Right atrium auricular region (tissue), 2 donors: ENCODE results near the gene MYO18A. TPM values are rescaled to one million over a fixed set of nuclear protein-coding genes. Genes with fewer than 3 reads are reported as not detected.
"Not testable (repeated sequence)": the region's sequence is repeated elsewhere in the genome, so short reads cannot be mapped to it uniquely, and the experiment has no call there.

Experiments
- DNase-seq: peaks from one replicate; pipeline ENCODE4 v3.0.0-alpha.2; 2019; ENCODE audit warnings: low spot score
- H3K27ac ChIP-seq, 2 donors: fragments of 200-600 bp; sonication (generic); 1 replicate in 1 of 2; 2 replicates in 1 of 2; pipeline ENCODE4 v1.5.1; 2016 to 2019
- H3K27me3 ChIP-seq, 2 donors: fragments of 200-600 bp; sonication (generic); one replicate each; pipeline versions ENCODE4 v1.5.1 to v1.6.0; 2017 to 2019
- H3K36me3 ChIP-seq: fragments of 200-600 bp; sonication (generic); one replicate; pipeline ENCODE4 v1.5.1; 2016
- H3K4me1 ChIP-seq, 2 donors: fragments of 200-600 bp; sonication (generic); one replicate each; pipeline versions ENCODE4 v1.5.1 to v1.6.0; 2017 to 2019
- H3K4me3 ChIP-seq, 2 donors: fragments of 200-600 bp; sonication (generic); 1 replicate in 1 of 2; 2 replicates in 1 of 2; pipeline ENCODE4 v1.5.1; 2017 to 2019; ENCODE audit warnings: mild to moderate bottlenecking in 1 of 2, moderate library complexity in 1 of 2
- H3K9me3 ChIP-seq, 2 donors: fragments of 200-600 bp; sonication (generic); one replicate each; pipeline ENCODE4 v1.5.1; 2019
- total RNA-seq, 2 donors: library from RNA; depleted of rRNA; stranded (reverse); fragments of >200 nt; gene quantifications; one replicate each; pipeline ENCODE4 v1.1.0, GENCODE V29; 2016
- TF ChIP-seq, protein P1 (sequence below), 2 donors: fragments of 200-600 bp; sonication (generic); IDR thresholded peaks; one replicate each; pipeline ENCODE4 v1.5.1; 2019; ENCODE audit warnings: antibody characterized with exemption in 2 of 2

Gene MYO18A
- total RNA-seq, 2 donors from 2014 or later, result 159 to 219 TPM

DNA sequence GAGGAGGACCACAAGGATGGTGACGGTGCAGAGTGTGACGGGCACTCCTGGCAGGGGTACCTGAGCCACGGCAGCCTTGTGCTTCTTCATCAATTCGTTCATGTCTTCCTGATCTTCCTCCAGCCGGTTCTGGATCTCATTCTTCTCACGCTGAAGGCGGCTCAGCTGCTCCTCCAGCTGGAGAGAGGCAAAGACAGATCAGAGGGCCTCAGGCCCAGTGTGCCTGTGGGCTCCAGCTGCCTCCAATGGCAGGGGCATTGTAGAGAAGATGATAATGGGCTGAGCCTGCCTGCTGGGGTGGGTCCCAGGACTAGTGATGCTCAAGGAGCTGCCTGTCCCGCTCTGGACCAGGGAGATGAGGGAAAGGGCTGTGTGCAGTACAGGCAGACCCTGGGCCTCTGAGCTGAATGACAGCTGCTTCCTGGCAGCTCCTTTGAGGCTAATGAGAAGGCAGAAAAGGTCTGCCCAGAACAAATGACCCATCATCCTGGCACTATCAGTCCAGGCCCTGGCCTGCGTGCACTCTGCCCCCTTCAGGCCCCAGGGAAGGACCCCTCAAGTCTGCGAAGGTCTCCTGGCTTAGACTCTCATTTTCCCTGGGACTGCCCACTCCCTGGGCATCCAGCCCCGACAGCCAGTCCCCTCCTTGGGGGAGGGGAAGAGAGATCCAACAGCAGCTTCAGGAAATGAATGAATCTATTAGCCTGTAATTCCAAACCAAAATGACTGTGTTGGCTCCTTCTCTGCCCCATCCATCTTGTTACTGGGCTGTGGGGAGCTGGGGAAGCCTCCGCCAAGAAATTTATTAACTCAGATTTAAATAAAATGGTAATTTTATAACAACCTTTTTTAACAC lies 89.2 kb downstream of the MYO18A start:
- Histone ChIP-seq H3K4me1 (no peaks in the 10 kb centered on the region), H3K27ac (no peak overlapping the region), H3K27me3 (no peaks in the 10 kb centered on the region), H3K36me3 (peaks cover 98% of the 10 kb centered on the region), H3K4me3 (no peak overlapping the region), H3K9me3 (no peaks in the 10 kb centered on the region)
- TF ChIP-seq, protein P1, sequence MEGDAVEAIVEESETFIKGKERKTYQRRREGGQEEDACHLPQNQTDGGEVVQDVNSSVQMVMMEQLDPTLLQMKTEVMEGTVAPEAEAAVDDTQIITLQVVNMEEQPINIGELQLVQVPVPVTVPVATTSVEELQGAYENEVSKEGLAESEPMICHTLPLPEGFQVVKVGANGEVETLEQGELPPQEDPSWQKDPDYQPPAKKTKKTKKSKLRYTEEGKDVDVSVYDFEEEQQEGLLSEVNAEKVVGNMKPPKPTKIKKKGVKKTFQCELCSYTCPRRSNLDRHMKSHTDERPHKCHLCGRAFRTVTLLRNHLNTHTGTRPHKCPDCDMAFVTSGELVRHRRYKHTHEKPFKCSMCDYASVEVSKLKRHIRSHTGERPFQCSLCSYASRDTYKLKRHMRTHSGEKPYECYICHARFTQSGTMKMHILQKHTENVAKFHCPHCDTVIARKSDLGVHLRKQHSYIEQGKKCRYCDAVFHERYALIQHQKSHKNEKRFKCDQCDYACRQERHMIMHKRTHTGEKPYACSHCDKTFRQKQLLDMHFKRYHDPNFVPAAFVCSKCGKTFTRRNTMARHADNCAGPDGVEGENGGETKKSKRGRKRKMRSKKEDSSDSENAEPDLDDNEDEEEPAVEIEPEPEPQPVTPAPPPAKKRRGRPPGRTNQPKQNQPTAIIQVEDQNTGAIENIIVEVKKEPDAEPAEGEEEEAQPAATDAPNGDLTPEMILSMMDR (IDR thresholded peaks at IDR 0.05), result no peak
- DNase-seq, result no peak

DNA sequence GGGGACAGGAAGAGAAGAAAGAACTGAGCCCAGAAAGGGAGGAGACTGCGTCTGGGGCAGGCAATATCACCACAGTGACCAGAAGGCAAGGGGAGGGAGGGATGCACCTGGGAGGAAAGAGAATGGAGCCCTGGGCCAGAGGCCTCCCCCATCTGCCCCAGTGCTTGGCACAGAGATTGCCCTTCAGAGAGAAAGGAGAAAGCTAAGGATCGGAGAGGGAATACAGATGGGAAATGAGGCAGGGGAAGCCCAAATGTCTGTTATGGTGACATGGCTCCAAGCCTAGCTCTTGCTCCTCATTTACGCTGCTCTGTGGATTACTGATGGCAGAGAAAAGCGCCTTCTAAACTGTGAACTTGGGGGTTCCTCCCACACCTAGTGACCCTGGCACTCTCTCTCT lies 90.1 kb downstream of the MYO18A start:
- no peak for DNase-seq
- peaks cover 98% of the 10 kb centered on the region for H3K36me3 ChIP-seq
- H3K4me1 ChIP-seq, result no peaks in the 10 kb centered on the region
- no peaks in the 10 kb centered on the region for H3K9me3 ChIP-seq
- TF ChIP-seq, protein P1 (IDR thresholded peaks at IDR 0.05), result no peak
- H3K27ac ChIP-seq, result peak overlapping the region in 1 of 2 donors; percentile 5
- no peak overlapping the region for H3K4me3 ChIP-seq
- no peaks in the 10 kb centered on the region for H3K27me3 ChIP-seq

DNA sequence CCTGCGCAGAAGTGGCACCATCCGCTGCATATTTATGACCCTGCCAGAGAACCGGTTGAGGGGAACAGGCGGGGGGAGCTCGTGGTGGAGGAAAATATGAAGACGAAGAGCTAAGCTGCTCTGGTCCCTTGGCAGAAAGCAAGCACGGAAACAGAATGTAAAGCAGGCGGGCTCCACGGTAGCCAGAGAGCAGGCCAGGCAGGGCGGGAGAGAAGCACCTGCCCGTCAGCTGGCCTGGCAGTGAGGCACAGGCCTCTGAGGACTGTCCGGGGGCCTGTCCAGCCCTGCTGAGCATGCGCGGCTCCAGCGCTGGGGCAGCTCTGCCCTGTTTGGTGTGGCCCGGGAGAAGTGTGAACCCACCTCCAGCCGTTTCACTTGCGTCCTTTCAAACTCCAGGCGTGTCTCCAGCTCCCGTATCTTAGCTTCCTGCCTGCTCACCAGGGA lies 90.6 kb downstream of the MYO18A start:
- no peak for DNase-seq
- Histone ChIP-seq H3K4me3 (no peak overlapping the region), H3K36me3 (peaks cover 98% of the 10 kb centered on the region), H3K4me1 (no peaks in the 10 kb centered on the region), H3K27me3 (no peaks in the 10 kb centered on the region), H3K27ac (peak overlapping the region in 1 of 2 donors; percentile 5), H3K9me3 (no peaks in the 10 kb centered on the region)
- TF ChIP-seq, protein P1 (IDR thresholded peaks at IDR 0.05), result no peak

DNA sequence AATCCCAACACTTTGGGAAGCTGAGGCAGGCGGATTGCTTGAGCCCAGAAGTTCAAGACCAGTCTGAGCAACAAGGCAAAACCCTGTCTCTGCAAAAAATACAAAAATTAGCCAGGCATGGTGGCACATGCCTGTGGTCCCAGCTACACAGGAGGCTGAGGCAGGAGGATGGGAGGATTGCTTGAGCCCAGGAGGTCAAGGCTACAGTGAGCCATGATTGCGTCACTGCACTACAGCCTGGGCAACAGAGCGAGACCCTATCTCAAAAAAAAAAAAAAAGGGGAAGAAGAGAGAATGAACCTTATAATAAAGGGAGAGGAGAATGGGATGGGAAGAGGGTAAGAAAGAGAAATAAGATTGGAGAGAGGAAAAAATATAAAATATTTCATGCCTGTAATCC lies 91.4 kb downstream of the MYO18A start:
- not testable (repeated sequence) for H3K4me1 ChIP-seq, DNase-seq, H3K27ac ChIP-seq, H3K4me3 ChIP-seq, H3K9me3 ChIP-seq, H3K27me3 ChIP-seq
- H3K36me3 ChIP-seq, result peaks cover 96% of the 10 kb centered on the region

DNA sequence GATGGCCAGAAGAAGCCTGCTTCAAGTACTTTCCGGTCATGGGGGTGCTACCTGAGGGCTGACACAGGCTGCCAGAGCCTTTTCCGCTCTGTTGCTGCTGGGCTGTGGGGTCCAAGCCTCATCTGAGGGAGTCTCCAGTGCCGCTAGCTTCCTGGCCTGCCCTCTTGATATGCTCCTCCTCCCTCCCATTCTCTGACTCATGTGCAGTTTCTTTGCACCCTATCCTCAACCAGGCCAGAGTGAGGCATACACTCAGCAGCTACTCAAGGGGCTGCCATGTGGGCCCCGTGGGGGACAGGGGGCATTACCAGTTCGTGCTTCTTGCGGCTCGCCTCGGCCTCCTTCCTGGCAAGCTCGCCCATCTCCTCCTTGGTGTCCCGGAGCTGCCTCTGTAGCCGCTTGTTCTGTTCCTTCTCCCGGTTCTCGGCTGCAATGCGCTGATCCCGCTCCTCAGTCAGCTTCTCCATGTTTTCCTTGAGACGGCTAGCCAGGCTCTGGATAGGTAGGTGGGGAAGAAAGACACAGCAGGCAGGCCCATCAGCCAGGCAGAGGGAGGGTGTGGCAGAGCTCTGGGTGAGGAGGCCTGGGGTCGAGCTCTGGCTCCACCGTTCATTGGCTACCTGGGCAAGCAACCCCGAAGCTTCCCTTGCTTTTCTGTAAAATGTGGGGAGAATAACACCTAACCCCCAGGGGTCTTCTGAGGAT lies 93.4 kb downstream of the MYO18A start:
- Histone ChIP-seq H3K4me3 (no peak overlapping the region), H3K27ac (no peak overlapping the region), H3K4me1 (no peaks in the 10 kb centered on the region), H3K27me3 (no peaks in the 10 kb centered on the region), H3K36me3 (peaks cover 93% of the 10 kb centered on the region), H3K9me3 (no peaks in the 10 kb centered on the region)
- TF ChIP-seq, protein P1 (IDR thresholded peaks at IDR 0.05), result no peak
- DNase-seq, result no peak

DNA sequence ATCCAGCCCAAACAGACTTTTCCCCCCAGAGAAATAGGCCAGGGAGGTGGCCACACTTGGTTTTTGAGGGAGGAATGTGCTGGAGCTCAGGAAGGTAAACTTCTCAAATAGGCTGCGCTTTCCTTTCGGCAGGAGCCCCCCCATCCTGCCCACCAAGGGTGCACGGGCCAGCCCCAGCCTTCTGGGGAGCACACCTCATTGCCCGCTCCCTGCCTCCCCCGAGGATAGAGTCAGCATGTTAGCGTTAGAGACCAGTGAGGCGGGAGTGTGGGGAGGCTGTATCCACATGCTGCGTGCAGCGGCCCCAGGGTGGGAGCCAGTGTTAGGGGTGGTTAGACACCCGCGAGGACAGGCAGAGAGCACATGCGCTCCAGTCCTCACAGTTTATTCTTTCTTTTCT lies 95.0 kb downstream of the MYO18A start:
- Histone ChIP-seq H3K4me3 (no peak overlapping the region), H3K9me3 (no peaks in the 10 kb centered on the region), H3K27ac (no peak overlapping the region), H3K4me1 (no peaks in the 10 kb centered on the region), H3K27me3 (no peaks in the 10 kb centered on the region), H3K36me3 (peaks cover 93% of the 10 kb centered on the region)
- no peak for DNase-seq
- TF ChIP-seq, protein P1 (IDR thresholded peaks at IDR 0.05), result no peak
